GM23338 (cell line): Measurements from ENCODE around the gene STRA8.

Source experiments
- CREB1 ChIP-seq: fragments of 250-450 bp; sonication (Bioruptor Pico); IDR thresholded peaks from 2 replicates; pipeline ENCODE4 v1.5.0; 2020; ENCODE audit warnings: low read depth, mild to moderate bottlenecking, moderate library complexity
- EZH2 ChIP-seq: fragments of 200-600 bp; sonication (generic); IDR thresholded peaks from one replicate; pipeline ENCODE4 v1.8.0; 2017; ENCODE audit warnings: antibody characterized with exemption, mild to moderate bottlenecking, low read depth; ENCODE audit not compliant: unreplicated experiment
- EZH2phosphoT487 ChIP-seq: fragments of 200-600 bp; sonication (generic); IDR thresholded peaks from one replicate; pipeline ENCODE4 v1.8.1; 2018; ENCODE audit warnings: antibody characterized with exemption; ENCODE audit not compliant: unreplicated experiment
- JUNB ChIP-seq: IDR thresholded peaks from one replicate; pipeline ENCODE4 v1.6.1; 2016; ENCODE audit warnings: antibody characterized with exemption; ENCODE audit not compliant: unreplicated experiment
- NANOG ChIP-seq: IDR thresholded peaks from 2 replicates; pipeline ENCODE4 v1.6.1; 2016; ENCODE audit warnings: antibody characterized with exemption, borderline replicate concordance
- POLR2AphosphoS5 ChIP-seq: IDR thresholded peaks from 2 replicates; pipeline ENCODE4 v1.6.1; 2016; ENCODE audit warnings: antibody characterized with exemption, low read depth
- ZNF331 ChIP-seq: fragments of 250-450 bp; sonication (Bioruptor Pico); IDR thresholded peaks from 2 replicates; pipeline ENCODE4 v1.5.0; 2020; ENCODE audit warnings: low read depth, mild to moderate bottlenecking, moderate library complexity
- TF ChIP-seq, protein P1 (sequence below), 2 experiments: fragments of 200-600 bp in 1 of 2; sonication (generic) in 1 of 2; conservative IDR thresholded peaks; 2 replicates each; pipeline versions ENCODE4 v1.5.1 to v1.6.1; 2016 to 2017; ENCODE audit warnings: antibody characterized with exemption in 2 of 2, low read depth in 2 of 2, mild to moderate bottlenecking in 2 of 2, moderate library complexity in 1 of 2
- TF ChIP-seq, protein P2 (sequence below): IDR thresholded peaks from one replicate; pipeline ENCODE4 v1.6.1; 2018; ENCODE audit warnings: antibody characterized with exemption; ENCODE audit not compliant: unreplicated experiment
- TF ChIP-seq, protein P3 (sequence below): IDR thresholded peaks from 2 replicates; pipeline ENCODE4 v1.6.1; 2016; ENCODE audit warnings: antibody characterized with exemption

DNA sequence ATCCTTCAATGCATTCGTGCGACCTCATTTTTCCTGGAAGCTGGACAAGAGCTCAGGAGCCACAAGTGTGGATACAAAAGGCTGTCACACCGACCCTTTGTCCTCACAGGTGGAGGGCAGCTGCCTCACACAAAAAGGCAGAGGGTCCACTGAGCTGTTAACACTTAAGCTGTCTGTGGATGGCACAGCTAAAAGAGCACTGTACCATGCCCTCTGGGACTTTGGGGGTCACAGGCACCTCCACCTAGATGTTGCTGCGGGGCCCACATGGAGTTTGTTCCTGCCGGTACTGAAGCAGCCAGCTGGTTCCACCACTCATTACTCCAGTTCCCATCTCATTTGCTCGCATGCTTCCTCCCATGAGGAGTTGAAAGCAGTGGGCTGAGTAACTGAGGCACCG is 57.0 kb downstream of the STRA8 start:
- TF ChIP-seq, protein P1, sequence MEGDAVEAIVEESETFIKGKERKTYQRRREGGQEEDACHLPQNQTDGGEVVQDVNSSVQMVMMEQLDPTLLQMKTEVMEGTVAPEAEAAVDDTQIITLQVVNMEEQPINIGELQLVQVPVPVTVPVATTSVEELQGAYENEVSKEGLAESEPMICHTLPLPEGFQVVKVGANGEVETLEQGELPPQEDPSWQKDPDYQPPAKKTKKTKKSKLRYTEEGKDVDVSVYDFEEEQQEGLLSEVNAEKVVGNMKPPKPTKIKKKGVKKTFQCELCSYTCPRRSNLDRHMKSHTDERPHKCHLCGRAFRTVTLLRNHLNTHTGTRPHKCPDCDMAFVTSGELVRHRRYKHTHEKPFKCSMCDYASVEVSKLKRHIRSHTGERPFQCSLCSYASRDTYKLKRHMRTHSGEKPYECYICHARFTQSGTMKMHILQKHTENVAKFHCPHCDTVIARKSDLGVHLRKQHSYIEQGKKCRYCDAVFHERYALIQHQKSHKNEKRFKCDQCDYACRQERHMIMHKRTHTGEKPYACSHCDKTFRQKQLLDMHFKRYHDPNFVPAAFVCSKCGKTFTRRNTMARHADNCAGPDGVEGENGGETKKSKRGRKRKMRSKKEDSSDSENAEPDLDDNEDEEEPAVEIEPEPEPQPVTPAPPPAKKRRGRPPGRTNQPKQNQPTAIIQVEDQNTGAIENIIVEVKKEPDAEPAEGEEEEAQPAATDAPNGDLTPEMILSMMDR (conservative IDR thresholded peaks at IDR 0.05; ENCODE audit: low read depth in 2 of 2) = no peak
- TF ChIP-seq POLR2AphosphoS5 (no peak), CREB1 (CRISPR knock-in tag) (no peak), EZH2 (no peak), JUNB (no peak), EZH2phosphoT487 (no peak), NANOG (no peak), ZNF331 (CRISPR knock-in tag) (no peak)
- TF ChIP-seq, protein P2, sequence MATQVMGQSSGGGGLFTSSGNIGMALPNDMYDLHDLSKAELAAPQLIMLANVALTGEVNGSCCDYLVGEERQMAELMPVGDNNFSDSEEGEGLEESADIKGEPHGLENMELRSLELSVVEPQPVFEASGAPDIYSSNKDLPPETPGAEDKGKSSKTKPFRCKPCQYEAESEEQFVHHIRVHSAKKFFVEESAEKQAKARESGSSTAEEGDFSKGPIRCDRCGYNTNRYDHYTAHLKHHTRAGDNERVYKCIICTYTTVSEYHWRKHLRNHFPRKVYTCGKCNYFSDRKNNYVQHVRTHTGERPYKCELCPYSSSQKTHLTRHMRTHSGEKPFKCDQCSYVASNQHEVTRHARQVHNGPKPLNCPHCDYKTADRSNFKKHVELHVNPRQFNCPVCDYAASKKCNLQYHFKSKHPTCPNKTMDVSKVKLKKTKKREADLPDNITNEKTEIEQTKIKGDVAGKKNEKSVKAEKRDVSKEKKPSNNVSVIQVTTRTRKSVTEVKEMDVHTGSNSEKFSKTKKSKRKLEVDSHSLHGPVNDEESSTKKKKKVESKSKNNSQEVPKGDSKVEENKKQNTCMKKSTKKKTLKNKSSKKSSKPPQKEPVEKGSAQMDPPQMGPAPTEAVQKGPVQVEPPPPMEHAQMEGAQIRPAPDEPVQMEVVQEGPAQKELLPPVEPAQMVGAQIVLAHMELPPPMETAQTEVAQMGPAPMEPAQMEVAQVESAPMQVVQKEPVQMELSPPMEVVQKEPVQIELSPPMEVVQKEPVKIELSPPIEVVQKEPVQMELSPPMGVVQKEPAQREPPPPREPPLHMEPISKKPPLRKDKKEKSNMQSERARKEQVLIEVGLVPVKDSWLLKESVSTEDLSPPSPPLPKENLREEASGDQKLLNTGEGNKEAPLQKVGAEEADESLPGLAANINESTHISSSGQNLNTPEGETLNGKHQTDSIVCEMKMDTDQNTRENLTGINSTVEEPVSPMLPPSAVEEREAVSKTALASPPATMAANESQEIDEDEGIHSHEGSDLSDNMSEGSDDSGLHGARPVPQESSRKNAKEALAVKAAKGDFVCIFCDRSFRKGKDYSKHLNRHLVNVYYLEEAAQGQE = no peak
- TF ChIP-seq, protein P3, sequence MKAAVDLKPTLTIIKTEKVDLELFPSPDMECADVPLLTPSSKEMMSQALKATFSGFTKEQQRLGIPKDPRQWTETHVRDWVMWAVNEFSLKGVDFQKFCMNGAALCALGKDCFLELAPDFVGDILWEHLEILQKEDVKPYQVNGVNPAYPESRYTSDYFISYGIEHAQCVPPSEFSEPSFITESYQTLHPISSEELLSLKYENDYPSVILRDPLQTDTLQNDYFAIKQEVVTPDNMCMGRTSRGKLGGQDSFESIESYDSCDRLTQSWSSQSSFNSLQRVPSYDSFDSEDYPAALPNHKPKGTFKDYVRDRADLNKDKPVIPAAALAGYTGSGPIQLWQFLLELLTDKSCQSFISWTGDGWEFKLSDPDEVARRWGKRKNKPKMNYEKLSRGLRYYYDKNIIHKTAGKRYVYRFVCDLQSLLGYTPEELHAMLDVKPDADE = no peak
